ENCODE results near the gene MVK.

DNA sequence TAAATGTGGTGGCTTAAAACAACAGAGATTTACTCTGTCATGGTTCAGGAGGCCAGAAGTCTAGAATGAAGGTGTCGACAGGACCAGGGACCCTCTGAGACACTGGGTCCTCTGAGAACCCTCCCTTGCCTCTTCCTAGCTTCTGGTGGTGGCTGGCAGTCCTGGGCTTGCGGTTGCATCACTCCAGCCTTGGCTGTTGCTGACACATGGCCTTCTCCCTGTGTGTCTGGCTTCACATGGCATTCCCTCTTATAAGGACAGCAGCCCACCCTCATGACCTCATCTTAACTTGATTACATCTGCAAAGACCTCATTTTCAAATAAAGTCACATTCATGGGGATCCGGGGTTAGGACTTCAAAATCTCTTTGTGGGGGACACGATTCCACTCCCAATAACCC, 36.9 kb downstream of the MVK start:
- TF ChIP-seq, protein P1, sequence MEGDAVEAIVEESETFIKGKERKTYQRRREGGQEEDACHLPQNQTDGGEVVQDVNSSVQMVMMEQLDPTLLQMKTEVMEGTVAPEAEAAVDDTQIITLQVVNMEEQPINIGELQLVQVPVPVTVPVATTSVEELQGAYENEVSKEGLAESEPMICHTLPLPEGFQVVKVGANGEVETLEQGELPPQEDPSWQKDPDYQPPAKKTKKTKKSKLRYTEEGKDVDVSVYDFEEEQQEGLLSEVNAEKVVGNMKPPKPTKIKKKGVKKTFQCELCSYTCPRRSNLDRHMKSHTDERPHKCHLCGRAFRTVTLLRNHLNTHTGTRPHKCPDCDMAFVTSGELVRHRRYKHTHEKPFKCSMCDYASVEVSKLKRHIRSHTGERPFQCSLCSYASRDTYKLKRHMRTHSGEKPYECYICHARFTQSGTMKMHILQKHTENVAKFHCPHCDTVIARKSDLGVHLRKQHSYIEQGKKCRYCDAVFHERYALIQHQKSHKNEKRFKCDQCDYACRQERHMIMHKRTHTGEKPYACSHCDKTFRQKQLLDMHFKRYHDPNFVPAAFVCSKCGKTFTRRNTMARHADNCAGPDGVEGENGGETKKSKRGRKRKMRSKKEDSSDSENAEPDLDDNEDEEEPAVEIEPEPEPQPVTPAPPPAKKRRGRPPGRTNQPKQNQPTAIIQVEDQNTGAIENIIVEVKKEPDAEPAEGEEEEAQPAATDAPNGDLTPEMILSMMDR (IDR thresholded peaks at IDR 0.05), result no peak
- TF ChIP-seq EP300 (IDR thresholded peaks at IDR 0.05) (no peak), POLR2A (IDR thresholded peaks at IDR 0.05) (no peak)
